Sigmoid colon (tissue), 7 donors: ENCODE measurements around the gene CHMP1B. TPM values are rescaled to one million over a fixed set of nuclear protein-coding genes. Genes with fewer than 3 reads are reported as not detected.

Experiments
- DNase-seq: peaks from one replicate; pipeline ENCODE4 v3.0.0-alpha.2; 2019
- H3K27ac ChIP-seq, 4 donors: fragments of 200-600 bp; sonication (generic); one replicate each; pipeline ENCODE4 v1.5.1; 2016 to 2019; ENCODE audit warnings: mild to moderate bottlenecking in 1 of 4
- H3K27me3 ChIP-seq, 3 donors: fragments of 200-600 bp; sonication (generic); one replicate each; pipeline ENCODE4 v1.5.1; 2019; ENCODE audit warnings: mild to moderate bottlenecking in 1 of 3
- H3K36me3 ChIP-seq, 4 donors: fragments of 200-600 bp; sonication (generic); one replicate each; pipeline ENCODE4 v1.5.1; 2016 to 2019
- H3K4me1 ChIP-seq, 4 donors: fragments of 200-600 bp; sonication (generic); one replicate each; pipeline ENCODE4 v1.5.1; 2017 to 2019
- H3K4me3 ChIP-seq, 4 donors: fragments of 200-600 bp; sonication (generic); one replicate each; pipeline ENCODE4 v1.5.1; 2017 to 2019; ENCODE audit warnings: mild to moderate bottlenecking in 2 of 4, moderate library complexity in 1 of 4
- H3K9me3 ChIP-seq, 4 donors: fragments of 200-600 bp in 3 of 4; sonication (generic) in 3 of 4; one replicate each; pipeline versions ENCODE4 v1.5.1 to v1.6.1; 2013 to 2019
- CTCF ChIP-seq, 4 experiments: fragments of 450-650 bp in 3 of 4; fragments of 200-600 bp in 1 of 4; IDR thresholded peaks; one replicate each; pipeline ENCODE4 v1.5.1; 2016 to 2019; ENCODE audit warnings: antibody characterized with exemption in 4 of 4, mild to moderate bottlenecking in 3 of 4, moderate library complexity in 2 of 4
- EP300 ChIP-seq, 4 donors: sonication (generic); formaldehyde crosslinking; IDR thresholded peaks; one replicate each; pipeline ENCODE4 v1.6.1; 2017; ENCODE audit warnings: antibody characterized with exemption in 4 of 4
- POLR2A ChIP-seq, 2 donors: fragments of 450-650 bp; IDR thresholded peaks; one replicate each; pipeline ENCODE4 v1.6.1; 2016; ENCODE audit warnings: antibody characterized with exemption in 2 of 2, mild to moderate bottlenecking in 2 of 2, moderate library complexity in 2 of 2
- POLR2AphosphoS5 ChIP-seq, 4 donors: sonication (generic); formaldehyde crosslinking; IDR thresholded peaks; one replicate each; pipeline ENCODE4 v1.6.1; 2017; ENCODE audit warnings: antibody characterized with exemption in 4 of 4
- WGBS, 2 donors: extraction: QIAGEN DNeasy Blood & Tissue Kit; methylation state at CpG; one replicate each; pipeline ENCODE4 v1.1.7; 2013; 5-methylcytosine and 5-hydroxymethylcytosine counted together
- intact Hi-C: fragments of 100-400 bp; cut with DNase I; formaldehyde crosslinking; loops from one replicate; pipeline ENCODE4 v1.15.1; 2023
- polyA plus RNA-seq, 3 donors: library from polyadenylated mRNA; stranded (reverse); fragments of 200-250 nt; gene quantifications; one replicate each; pipeline ENCODE4 v1.2.3, GENCODE V29; 2013
- total RNA-seq, 4 donors: library from RNA; depleted of rRNA; stranded (reverse); fragments of >200 nt; gene quantifications; one replicate each; pipeline ENCODE4 v1.1.0, GENCODE V29; 2016
- donor health status: healthy with polysubstance abuse.
- donor health status: Bipolar disorder and iron deficiency.
- donor health status: healthy.

The CHMP1B gene
- total and polyA plus RNA-seq, 7 donors, result 32.1 to 101 (median 44.8) TPM

GRCh38 chr18:11883153-11883552, 31.9 kb downstream of the CHMP1B start:
- peaks cover 0 to 68% (median 25%) of the 10 kb centered on the region in 4 donors for H3K36me3 ChIP-seq
- H3K27ac ChIP-seq, result peak overlapping the region in 1 of 4 donors; percentile 0
- intact Hi-C loops, result no loop called here
- 59 to 75% methylated on average over 1 of the region's 1 CpG for WGBS, 2 donors
- H3K27me3 ChIP-seq, result no peaks in the 10 kb centered on the region
- H3K4me1 ChIP-seq, result no peaks in the 10 kb centered on the region
- no peak for DNase-seq
- H3K9me3 ChIP-seq, result no peaks in the 10 kb centered on the region
- no peak overlapping the region for H3K4me3 ChIP-seq
- TF ChIP-seq POLR2AphosphoS5 (IDR thresholded peaks at IDR 0.05) (peak in 1 of 4 donors; percentile 15), POLR2A (IDR thresholded peaks at IDR 0.05) (no peak), CTCF (IDR thresholded peaks at IDR 0.05) (no peak), EP300 (IDR thresholded peaks at IDR 0.05) (no peak)

GRCh38 chr18:11884396-11885030, 33.3 kb downstream of the CHMP1B start:
- no peak overlapping the region for H3K27ac ChIP-seq
- DNase-seq, result no peak
- no peak overlapping the region for H3K4me3 ChIP-seq
- TF ChIP-seq POLR2AphosphoS5 (IDR thresholded peaks at IDR 0.05) (no peak), CTCF (IDR thresholded peaks at IDR 0.05) (no peak)
- WGBS, 2 donors, result 86 to 90% methylated on average over 12 of the region's 12 CpGs
- no peaks in the 10 kb centered on the region for H3K27me3 ChIP-seq
- no peaks in the 10 kb centered on the region for H3K4me1 ChIP-seq
- no peaks in the 10 kb centered on the region for H3K9me3 ChIP-seq
- peaks cover 6 to 82% (median 28%) of the 10 kb centered on the region in 4 donors for H3K36me3 ChIP-seq
- intact Hi-C loops, result no loop called here

GRCh38 chr18:11885278-11885947, 34.2 kb downstream of the CHMP1B start:
- 51 to 65% methylated on average over 22 of the region's 22 CpGs for WGBS, 2 donors
- no peak for DNase-seq

GRCh38 chr18:11886577-11887110, 35.4 kb downstream of the CHMP1B start:
- Histone ChIP-seq H3K27ac (no peak overlapping the region), H3K36me3 (peaks cover 6 to 90% (median 35%) of the 10 kb centered on the region in 4 donors), H3K4me1 (no peaks in the 10 kb centered on the region), H3K4me3 (no peak overlapping the region), H3K27me3 (no peaks in the 10 kb centered on the region), H3K9me3 (no peaks in the 10 kb centered on the region)
- intact Hi-C loops, result no loop called here
- WGBS, 2 donors, result 93 to 95% methylated on average over 19 of the region's 19 CpGs
- no peak for DNase-seq
- TF ChIP-seq POLR2A (IDR thresholded peaks at IDR 0.05), result no peak
- TF ChIP-seq EP300 (IDR thresholded peaks at IDR 0.05), result no peak
- no peak for TF ChIP-seq POLR2AphosphoS5 (IDR thresholded peaks at IDR 0.05)
- TF ChIP-seq CTCF (IDR thresholded peaks at IDR 0.05), result no peak

More at GRCh38 chr18:11885278-11885947, 34.2 kb downstream of the CHMP1B start:
- H3K27ac ChIP-seq, result no peak overlapping the region
- no peak overlapping the region for H3K4me3 ChIP-seq
- peaks cover 6 to 91% (median 31%) of the 10 kb centered on the region in 4 donors for H3K36me3 ChIP-seq
- no peaks in the 10 kb centered on the region for H3K4me1 ChIP-seq
- TF ChIP-seq CTCF (IDR thresholded peaks at IDR 0.05), result no peak
- TF ChIP-seq EP300 (IDR thresholded peaks at IDR 0.05), result no peak
- no peak for TF ChIP-seq POLR2A (IDR thresholded peaks at IDR 0.05)
- TF ChIP-seq POLR2AphosphoS5 (IDR thresholded peaks at IDR 0.05), result no peak
- no peaks in the 10 kb centered on the region for H3K9me3 ChIP-seq
- H3K27me3 ChIP-seq, result no peaks in the 10 kb centered on the region
- intact Hi-C loops, result no loop called here
